ENCODE data around the gene IL3. TPM values are rescaled to one million over a fixed set of nuclear protein-coding genes. Genes with fewer than 3 reads are reported as not detected.

The IL3 gene
- total and polyA plus RNA-seq, 12 donors: not detected

DNA sequence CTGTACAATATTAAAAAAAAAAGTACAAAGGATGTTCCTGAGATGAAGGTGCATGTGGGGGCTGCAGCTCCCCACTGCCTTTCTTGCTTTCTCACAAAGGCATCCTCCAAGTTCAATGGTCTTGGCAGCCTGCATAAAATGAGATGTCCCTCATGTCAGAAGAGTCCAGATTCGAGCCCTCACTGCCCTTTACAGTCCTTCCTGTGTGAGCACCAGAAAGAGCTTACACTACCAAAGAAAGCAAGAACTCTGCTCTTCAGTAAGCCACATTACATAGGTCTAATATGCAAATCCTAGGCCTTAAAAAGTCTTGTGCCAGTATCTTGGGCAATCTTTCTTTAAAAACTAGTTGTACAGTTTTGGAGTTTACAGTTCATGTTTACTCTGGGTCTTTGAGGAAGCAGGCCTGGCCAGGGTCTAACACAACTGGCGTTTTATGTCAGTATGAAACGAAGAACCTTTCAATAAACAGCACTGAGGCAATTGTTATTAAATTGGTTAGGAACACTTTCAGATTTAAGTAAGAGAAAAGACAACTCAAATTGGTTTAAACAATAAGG is 49.1 kb downstream of the IL3 start:
- WGBS, 2 donors: 82 to 86% methylated on average over 3 of the region's 3 CpGs
- intact Hi-C loops (cut with DNase I): no loop called here
- peaks cover 0 to 5% (median 0%) of the 10 kb centered on the region in 9 donors for H3K4me1 ChIP-seq
- ATAC-seq: no peak
- no peaks in the 10 kb centered on the region for H3K27me3 ChIP-seq
- TF ChIP-seq, protein P1, sequence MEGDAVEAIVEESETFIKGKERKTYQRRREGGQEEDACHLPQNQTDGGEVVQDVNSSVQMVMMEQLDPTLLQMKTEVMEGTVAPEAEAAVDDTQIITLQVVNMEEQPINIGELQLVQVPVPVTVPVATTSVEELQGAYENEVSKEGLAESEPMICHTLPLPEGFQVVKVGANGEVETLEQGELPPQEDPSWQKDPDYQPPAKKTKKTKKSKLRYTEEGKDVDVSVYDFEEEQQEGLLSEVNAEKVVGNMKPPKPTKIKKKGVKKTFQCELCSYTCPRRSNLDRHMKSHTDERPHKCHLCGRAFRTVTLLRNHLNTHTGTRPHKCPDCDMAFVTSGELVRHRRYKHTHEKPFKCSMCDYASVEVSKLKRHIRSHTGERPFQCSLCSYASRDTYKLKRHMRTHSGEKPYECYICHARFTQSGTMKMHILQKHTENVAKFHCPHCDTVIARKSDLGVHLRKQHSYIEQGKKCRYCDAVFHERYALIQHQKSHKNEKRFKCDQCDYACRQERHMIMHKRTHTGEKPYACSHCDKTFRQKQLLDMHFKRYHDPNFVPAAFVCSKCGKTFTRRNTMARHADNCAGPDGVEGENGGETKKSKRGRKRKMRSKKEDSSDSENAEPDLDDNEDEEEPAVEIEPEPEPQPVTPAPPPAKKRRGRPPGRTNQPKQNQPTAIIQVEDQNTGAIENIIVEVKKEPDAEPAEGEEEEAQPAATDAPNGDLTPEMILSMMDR (IDR thresholded peaks at IDR 0.05): no peak
- DNase-seq: no peak
- no peaks in the 10 kb centered on the region for H3K36me3 ChIP-seq
- no peak overlapping the region for H3K4me3 ChIP-seq
- peaks cover 0 to 8% (median 0%) of the 10 kb centered on the region in 11 donors for H3K9me3 ChIP-seq
- H3K27ac ChIP-seq: no peak overlapping the region

GRCh38 chr5:132110195-132110594 is 49.7 kb downstream of the IL3 start:
- H3K4me3 ChIP-seq: no peak overlapping the region
- intact Hi-C loops (cut with DNase I): no loop called here
- no peaks in the 10 kb centered on the region for H3K36me3 ChIP-seq
- peaks cover 0 to 8% (median 0%) of the 10 kb centered on the region in 11 donors for H3K9me3 ChIP-seq
- H3K27me3 ChIP-seq: no peaks in the 10 kb centered on the region
- peaks cover 0 to 9% (median 0%) of the 10 kb centered on the region in 9 donors for H3K4me1 ChIP-seq
- H3K27ac ChIP-seq: no peak overlapping the region
- 70 to 73% methylated on average over 3 of the region's 3 CpGs for WGBS, 2 donors
- ATAC-seq (no peak), DNase-seq (no peak)
- TF ChIP-seq, protein P1 (IDR thresholded peaks at IDR 0.05): no peak

DNA sequence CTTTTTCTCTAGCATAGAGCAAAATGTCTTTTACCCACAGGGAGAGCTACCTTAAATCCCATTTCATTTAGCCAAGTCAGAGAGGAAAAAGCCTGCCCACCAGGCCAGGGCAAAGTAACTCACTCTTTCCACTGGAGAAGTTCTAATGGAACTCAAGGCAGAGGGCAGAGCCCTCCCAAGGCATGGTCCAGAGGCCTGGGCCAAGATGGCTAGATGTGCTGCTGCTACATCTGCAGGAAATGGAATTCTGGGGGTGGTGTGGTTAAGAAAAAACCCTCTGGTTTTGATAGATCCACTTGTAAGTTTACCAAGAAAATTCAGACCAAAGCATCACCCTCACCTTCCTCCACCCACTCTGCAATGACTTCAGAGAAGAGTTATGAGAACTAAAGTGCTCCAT is 50.5 kb downstream of the IL3 start:
- Histone ChIP-seq H3K4me1 (peaks cover 0 to 9% (median 0%) of the 10 kb centered on the region in 9 donors), H3K4me3 (no peak overlapping the region), H3K36me3 (no peaks in the 10 kb centered on the region), H3K27me3 (no peaks in the 10 kb centered on the region), H3K9me3 (peaks cover 0 to 8% (median 0%) of the 10 kb centered on the region in 11 donors), H3K27ac (no peak overlapping the region)
- TF ChIP-seq, protein P1 (IDR thresholded peaks at IDR 0.05): no peak
- no peak for ATAC-seq
- DNase-seq: no peak
- intact Hi-C loops (cut with DNase I): no loop called here

DNA sequence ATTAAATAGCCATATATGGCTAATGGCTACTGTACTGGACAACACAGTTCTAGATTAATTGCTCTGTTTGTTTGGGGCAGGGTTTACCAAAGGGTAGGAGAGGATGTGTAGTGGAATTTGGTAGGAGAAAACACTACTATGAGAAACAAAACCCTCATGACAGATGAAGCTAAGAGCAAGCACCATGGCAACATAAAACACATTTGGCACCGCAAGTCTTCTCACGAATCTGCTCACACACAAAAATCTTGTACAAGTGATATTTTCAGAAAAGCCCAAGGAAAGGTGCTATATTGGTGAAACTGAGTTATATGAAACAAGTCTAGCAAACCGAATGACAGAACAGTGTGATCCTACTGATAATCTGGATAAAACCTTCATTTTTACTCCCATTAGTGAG is 51.7 kb downstream of the IL3 start:
- intact Hi-C loops (cut with DNase I): no loop called here
- Histone ChIP-seq H3K36me3 (no peaks in the 10 kb centered on the region), H3K27me3 (peaks cover 0 to 2% (median 0%) of the 10 kb centered on the region in 7 donors), H3K9me3 (peaks cover 0 to 8% (median 0%) of the 10 kb centered on the region in 11 donors), H3K27ac (no peak overlapping the region), H3K4me3 (no peak overlapping the region), H3K4me1 (peaks cover 0 to 9% (median 0%) of the 10 kb centered on the region in 9 donors)
- DNase-seq: no peak
- TF ChIP-seq, protein P1 (IDR thresholded peaks at IDR 0.05): no peak
- WGBS, 2 donors: 88 to 89% methylated on average over 3 of the region's 3 CpGs
- ATAC-seq: no peak

Other genes starting within 250 kb of the IL3 start
- gene MEIKIN, start 115.0 kb upstream of the IL3 start, total RNA-seq: not detected
- gene MEIKIN, start 115.0 kb upstream of the IL3 start, polyA plus RNA-seq: under 1 TPM in 1 of 2 donors, not detected in 1; 0.09 TPM
- gene ACSL6, start 49.0 kb upstream of the IL3 start, total RNA-seq: 1 to 10 TPM; 2.1 to 4.5 (median 3.0) TPM
- gene ACSL6, start 49.0 kb upstream of the IL3 start, polyA plus RNA-seq: 1 to 10 TPM in 1 of 2 donors, under 1 TPM in 1; 0.26 to 7.0 TPM
- gene CSF2, start 13.1 kb downstream of the IL3 start, total RNA-seq: not detected
- not detected for gene CSF2, start 13.1 kb downstream of the IL3 start, polyA plus RNA-seq
- gene P4HA2, start 167.2 kb downstream of the IL3 start, total RNA-seq: 10 to 100 TPM; 35.0 to 77.1 (median 52.4) TPM
- gene P4HA2, start 167.2 kb downstream of the IL3 start, polyA plus RNA-seq: 10 to 100 TPM; 27.2 to 97.0 TPM
- gene PDLIM4, start 197.0 kb downstream of the IL3 start, total RNA-seq: 1 to 10 TPM; 2.1 to 8.7 (median 3.4) TPM
- 10 to 100 TPM in 1 of 2 donors, 1 to 10 TPM in 1; 3.4 to 15.3 TPM for gene PDLIM4, start 197.0 kb downstream of the IL3 start, polyA plus RNA-seq
- gene SLC22A4, start 233.7 kb downstream of the IL3 start, total RNA-seq: 1 to 10 TPM in 8 of 10 donors, under 1 TPM in 2; 0.39 to 9.0 (median 2.1) TPM
- 1 to 10 TPM in 1 of 2 donors, under 1 TPM in 1; 0.51 to 2.7 TPM for gene SLC22A4, start 233.7 kb downstream of the IL3 start, polyA plus RNA-seq